ENCODE results near the gene HTT.

The HTT gene

GRCh38 chr4:3239998-3240920, 165.8 kb downstream of the HTT start:
- DNase-seq = no peak

GRCh38 chr4:3240936-3241522, 166.5 kb downstream of the HTT start:
- no peak for DNase-seq

- no peak for DNase-seq
Measured at GRCh38 chr4:3241898-3242524, 167.5 kb downstream of the HTT start.

DNA sequence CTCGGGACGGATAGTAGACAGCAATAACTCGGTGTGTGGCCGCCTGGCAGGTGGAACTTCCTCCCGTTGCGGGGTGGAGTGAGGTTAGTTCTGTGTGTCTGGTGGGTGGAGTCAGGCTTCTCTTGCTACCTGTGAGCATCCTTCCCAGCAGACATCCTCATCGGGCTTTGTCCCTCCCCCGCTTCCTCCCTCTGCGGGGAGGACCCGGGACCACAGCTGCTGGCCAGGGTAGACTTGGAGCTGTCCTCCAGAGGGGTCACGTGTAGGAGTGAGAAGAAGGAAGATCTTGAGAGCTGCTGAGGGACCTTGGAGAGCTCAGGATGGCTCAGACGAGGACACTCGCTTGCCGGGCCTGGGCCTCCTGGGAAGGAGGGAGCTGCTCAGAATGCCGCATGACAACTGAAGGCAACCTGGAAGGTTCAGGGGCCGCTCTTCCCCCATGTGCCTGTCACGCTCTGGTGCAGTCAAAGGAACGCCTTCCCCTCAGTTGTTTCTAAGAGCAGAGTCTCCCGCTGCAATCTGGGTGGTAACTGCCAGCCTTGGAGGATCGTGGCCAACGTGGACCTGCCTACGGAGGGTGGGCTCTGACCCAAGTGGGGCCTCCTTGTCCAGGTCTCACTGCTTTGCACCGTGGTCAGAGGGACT, 168.8 kb downstream of the HTT start:
- no peak for DNase-seq

DNA sequence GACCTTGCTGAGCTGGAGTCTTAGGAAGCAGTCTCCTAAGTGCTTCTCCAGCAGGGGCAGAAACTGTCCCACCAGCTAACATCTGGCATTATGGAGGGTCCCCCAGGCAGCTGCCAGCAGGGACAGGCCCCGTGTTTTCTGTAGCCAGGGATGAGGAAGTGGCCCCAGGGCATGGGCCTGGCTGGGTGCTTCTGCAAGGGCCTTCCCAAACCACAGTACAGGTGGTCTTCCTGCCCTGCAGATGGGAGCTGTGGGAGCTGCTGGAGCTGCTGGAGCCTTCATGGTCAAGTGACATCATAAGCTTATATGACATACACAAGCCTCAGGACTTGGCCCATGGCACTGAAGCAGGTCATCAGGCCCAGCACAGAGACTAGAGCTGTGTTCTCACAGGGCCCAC, 169.5 kb downstream of the HTT start:
- no peak for DNase-seq

DNA sequence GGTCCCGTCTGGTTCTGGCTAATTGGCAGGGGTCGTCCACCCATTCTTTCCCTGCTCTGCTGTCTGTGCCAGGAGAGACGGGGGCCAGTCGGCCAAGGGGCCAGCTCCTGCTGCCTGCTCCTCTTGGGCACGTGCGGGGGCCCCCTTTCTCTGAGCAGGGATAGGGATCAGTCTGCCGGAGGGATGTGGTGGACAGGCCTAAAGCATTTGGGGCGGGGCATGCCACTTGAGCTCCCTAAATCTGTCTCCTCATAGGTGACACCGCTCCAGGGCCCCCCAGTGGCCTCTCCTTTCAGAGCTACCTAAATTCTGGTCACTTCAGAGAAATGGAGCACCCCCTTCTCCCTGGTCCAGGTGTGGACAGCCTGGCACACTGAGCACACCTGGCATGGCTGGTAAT, 170.3 kb downstream of the HTT start:
- no peak for DNase-seq

DNA sequence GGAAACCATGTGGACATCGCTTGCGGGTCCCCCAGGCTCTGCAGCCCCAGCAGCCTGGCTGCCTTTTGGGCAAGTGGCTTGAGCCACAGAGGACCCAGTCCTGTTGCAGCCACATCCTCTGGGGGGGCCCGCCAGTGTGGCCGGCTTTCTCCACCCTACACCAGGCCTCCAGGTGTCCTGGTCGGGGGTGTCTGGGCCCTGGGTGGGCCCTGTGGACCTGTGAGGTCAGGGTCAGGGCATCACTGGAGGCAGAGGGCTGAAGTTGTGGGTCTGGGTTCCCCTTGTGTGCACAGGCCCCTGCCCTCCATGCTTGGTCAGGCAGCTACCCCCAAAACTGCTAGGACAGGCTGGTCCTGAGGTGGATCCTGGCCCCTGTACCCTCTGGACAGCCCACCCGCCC, 171.2 kb downstream of the HTT start:
- DNase-seq = no peak

DNA sequence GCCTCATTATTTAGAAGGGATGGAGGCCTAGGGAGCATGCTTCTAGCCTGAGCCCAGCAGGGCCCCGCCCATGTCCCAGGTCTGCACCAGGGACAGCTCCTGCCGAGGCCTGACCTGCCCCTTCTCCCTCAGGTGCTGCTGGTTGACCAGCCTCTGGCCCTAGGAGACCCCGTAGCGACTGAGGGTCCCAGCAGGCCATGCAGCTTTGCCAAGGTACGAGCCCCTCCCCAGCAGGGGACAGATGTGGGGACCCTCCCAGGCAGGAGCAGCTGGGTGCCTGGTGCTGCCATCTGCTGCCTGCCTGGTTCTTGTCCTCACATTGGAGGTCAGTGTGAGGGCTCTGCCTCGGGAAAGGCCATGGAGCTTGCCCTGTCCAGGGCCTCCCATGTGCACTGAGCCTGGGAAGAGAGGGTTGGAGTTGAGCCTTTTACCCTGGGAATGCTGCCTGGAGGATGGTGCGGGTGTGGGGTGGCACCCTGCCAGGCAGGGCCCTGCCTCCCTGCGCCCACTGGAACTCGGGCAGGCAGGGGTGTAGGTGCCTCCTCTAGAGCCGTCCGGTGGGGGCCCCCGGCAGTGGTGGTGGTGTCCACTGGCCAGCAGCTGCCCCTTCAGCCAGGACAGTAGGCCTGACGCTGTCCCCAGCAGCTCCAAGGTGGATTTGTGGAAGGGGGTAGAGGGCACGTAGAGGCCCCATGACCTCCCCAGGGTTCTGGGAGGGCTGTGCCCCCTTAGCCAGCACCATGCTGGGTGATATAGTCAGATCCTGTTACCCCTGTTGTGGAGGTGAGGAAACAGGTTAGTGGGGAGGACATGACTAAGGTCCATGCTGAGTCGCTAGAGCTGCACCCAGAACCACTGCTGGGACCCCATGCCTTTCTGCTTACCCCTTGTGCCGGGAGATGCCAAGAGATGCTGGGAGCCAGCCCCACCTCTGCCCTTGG, 172.2 kb downstream of the HTT start:
- no peak for DNase-seq

- no peak for DNase-seq
Measured at GRCh38 chr4:3247399-3248177, 173.1 kb downstream of the HTT start.

DNA sequence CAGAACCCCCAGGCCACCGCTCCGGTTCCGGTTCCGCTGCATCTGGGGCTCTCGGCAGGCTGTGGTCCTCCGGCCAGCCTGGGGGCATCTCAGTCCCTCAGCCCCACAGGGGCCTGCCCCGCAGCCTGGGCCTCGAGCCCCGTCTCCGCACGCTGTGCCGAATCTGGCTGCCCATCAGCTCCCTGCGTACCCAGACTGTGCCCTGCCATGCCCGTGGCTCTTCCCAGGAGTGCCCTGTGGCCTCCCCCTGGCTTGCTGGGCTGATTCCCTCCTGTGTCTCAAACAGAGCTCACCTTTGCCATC, 173.6 kb downstream of the HTT start:
- no peak for DNase-seq

GRCh38 chr4:3248811-3249661, 174.6 kb downstream of the HTT start, which contains the start of gene MSANTD1:
TSS of gene MSANTD1 (plus strand) at chr4:3249159. CDS start at chr4:3249223, 64 bp downstream.
- no peak for DNase-seq

DNA sequence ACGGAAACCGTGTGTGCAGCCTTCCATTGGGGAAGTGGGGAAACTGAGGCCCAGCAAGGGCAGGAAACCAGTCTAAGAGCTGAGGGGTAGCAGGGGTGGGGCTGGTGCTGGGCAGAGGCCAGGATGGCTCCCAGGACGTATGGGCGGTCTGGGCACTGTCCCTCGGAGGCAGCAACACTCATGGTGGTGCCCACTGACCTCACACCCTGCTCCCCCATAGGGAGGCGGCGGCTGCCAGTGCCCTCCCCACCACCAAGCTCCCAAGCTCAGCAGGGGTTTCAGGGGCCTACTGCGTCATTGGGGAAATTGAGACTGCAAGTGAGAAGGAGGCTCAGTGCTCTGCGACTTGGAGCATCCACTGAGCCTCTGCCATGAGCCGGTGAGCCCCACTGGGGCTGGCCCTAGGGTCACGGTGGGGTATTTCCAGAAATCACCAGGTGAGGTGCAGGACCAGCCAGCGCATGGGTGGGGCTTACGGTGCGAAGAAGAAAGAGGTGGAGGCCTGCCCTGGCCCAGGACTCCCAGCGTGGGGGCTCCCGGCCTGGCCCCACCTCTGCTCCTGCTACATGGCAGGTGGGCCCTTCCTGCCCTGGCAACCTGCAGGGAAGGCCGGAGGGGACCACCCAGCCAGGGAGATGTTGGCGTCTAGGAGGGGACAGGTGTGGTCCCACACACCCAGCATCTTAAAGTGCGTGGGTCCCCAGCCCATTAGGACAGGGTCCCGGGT, 175.4 kb downstream of the HTT start:
- no peak for DNase-seq

DNA sequence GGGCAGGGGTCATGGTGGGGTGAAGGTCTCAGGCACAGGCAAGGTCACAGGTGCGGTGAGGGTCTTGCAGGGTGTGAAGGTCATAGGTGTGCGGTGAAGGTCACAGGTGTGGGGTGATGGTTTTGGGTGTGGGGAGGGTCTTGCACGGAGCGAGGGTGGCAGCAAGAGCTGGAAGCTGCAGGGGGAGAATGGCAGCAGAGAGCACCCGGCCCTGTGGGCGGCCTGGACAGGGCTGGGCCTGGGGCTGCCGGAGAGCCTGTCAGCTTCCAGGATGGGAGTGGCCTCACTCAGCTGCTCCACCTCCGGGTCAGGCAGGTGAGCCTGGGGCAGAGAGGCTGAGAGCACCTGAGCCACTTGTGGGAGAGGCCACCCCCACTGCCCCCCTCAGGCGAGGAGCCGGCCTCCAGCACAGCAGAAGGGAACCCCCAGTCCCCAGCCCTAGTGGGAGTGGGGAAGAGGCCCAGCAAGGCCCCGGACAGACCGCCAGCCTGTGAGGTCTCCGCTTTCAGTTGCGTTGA, 176.0 kb downstream of the HTT start:
- peak; percentile 78 for DNase-seq

DNA sequence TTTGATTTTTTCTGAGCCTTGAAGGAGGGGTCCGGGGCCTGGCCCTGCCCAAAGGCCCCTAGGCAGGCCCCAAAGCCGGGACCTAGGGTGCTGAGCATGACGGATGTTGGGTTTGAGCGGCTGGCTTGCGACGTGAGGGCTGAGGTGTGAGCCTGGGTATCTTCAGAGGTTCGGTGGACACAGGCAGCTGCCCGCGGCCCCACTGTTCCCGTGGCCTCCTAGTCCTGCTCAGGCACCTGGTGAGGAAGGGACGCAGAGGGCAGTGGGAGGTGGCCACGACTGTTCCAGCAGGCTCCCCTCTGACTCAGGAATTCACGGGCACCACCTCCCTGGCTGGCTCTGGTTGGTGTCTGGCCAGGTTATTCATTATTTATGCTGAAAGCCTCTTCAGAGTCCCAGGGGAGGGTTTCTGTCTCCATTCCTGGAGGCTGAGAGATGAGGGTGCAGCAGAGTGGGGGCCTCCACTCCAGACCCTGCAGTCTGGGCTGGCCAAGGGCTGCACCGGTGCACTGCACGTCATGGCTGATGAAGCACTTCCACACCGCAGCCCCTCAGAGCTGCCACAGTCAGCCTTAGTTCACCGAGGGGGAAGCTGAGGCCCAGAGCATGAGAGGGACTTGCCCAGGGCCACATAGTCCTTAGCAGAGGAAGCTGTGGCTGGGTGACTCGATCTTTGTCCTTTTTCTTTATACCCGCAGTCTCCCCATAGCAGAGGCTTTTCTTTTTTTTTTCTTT, 176.6 kb downstream of the HTT start:
- DNase-seq = peak; percentile 52

GRCh38 chr4:3251691-3252479, 177.4 kb downstream of the HTT start:
- peak; percentile 32 for DNase-seq

- no peak for DNase-seq
Measured at GRCh38 chr4:3252480-3252828, 178.0 kb downstream of the HTT start.

DNA sequence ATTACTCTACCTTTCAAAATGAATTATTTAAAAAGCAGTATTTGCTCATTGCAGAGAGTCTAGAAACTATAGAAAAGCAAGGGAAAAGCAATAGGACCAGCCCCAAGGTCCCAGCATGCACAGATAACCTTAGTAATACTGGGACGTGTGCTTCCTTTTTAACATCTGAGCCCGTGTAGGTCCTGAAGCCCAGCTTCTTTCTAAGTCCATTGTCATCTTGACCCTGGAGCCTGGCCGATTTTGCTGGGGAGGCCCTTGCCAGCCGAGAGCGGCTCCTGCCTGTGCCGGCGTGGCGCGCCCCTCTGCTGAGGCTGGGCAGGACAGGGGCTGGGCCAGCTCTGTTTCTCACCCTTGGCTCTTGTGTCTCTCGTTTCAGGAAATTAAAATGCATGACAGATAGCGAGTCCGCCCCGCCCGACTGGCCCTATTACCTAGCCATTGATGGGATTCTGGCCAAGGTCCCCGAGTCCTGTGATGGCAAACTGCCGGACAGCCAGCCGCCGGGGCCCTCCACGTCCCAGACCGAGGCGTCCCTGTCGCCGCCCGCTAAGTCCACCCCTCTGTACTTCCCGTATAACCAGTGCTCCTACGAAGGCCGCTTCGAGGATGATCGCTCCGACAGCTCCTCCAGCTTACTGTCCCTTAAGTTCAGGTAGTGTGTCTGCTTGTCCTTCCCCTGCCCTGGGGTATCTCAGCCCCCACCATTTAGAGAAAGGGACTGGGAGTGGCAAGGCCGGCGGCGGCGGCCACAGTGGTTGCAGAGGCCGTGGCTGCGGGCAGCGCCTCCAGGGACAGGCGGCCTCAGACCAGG, 178.6 kb downstream of the HTT start:
- DNase-seq = peak; percentile 49
